Fibroblast of skin of left biceps (primary cell): ENCODE measurements around the gene ADPRS.
A peak's percentile ranks its signal among the peaks of the same experiment; 100 is the strongest.

ENCODE experiments used
- DNase-seq, 2 experiments: peaks; one replicate each; pipeline ENCODE4 v3.0.0-alpha.2; 2013; ENCODE audit warnings: low read depth in 2 of 2

Gene ADPRS

GRCh38 chr1:36087233-36088123 is 1.2 kb upstream of the ADPRS start:
- no peak for DNase-seq

DNA sequence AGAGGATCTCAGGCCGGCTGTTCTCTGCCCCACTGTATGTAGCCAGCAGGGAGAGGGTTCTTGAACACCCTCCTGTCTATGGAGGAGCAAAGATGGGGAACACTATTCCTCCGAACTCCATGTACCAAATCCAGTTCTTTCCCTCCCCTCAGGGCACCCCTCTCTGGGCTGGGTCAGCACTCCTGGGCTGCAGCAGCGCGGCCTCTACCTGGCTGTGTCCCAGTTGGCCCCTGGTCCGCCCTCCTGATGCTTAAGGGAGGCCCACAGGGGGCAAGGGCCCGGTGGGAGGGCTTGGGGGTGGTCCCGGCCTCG is 471 bp upstream of the ADPRS start:
- no peak for DNase-seq

GRCh38 chr1:36089393-36090121 is 865 bp downstream of the ADPRS start:
- DNase-seq: no peak

- no peak for DNase-seq
Measured at GRCh38 chr1:36091141-36091540, 2.4 kb downstream of the ADPRS start.

DNA sequence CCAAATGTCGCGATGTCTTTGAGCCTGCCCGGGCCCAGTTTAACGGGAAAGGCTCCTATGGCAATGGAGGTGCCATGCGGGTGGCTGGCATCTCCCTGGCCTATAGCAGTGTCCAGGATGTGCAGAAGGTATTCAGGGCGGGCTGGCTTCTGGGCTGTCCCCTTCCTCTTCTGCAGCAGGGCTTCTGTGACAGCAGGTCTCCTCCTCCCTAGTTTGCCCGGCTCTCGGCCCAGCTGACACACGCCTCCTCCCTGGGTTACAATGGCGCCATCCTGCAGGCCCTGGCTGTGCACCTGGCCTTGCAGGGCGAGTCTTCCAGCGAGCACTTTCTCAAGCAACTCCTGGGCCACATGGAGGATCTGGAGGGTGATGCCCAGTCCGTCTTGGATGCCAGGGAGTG is 3.0 kb downstream of the ADPRS start:
- no peak for DNase-seq

DNA sequence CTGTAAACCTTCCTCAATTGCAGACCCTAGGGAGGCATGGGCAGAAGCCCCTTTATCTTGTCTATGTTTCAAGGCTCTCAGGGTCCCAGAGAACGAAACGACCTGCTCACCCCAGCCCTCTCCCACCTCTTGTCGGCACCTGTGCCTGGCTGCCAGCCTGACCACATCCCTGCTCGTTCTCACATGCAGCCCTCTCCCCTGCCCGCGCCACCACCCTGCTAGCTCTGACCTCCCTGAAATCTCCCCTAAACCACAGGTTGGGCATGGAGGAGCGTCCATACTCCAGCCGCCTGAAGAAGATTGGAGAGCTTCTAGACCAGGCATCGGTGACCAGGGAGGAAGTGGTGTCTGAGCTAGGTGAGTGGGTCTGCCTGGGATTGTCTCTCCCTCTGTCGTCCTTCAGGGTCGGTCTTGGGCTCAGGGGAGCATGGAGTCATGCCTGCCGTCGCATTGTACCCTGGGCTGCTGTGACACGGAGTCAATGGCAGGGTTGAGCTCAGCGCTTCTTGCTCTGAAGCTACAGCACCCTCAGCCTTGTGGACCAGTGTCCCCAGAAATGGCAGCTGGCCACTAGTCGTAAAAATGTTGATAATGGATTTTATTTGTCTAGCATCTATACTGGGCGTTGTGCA is 3.6 kb downstream of the ADPRS start:
- DNase-seq: no peak

DNA sequence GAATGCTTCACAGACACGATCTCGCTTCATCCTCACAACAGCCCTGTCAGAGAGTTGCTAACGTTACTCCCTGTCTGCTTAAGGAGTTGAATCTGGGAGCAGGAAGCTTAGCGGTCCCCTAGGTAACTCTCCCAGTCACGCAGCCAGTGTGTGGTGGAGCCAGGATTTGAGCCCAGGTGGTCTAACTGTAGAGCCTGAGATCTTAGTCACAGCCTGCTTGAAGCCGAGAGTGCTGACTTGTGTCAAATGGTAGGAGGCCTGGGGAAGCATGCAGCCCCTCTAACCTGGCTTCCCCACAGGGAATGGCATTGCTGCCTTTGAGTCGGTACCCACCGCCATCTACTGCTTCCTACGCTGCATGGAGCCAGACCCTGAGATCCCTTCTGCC is 4.1 kb downstream of the ADPRS start:
- DNase-seq: no peak

GRCh38 chr1:36093226-36093625 is 4.5 kb downstream of the ADPRS start:
- no peak for DNase-seq

DNA sequence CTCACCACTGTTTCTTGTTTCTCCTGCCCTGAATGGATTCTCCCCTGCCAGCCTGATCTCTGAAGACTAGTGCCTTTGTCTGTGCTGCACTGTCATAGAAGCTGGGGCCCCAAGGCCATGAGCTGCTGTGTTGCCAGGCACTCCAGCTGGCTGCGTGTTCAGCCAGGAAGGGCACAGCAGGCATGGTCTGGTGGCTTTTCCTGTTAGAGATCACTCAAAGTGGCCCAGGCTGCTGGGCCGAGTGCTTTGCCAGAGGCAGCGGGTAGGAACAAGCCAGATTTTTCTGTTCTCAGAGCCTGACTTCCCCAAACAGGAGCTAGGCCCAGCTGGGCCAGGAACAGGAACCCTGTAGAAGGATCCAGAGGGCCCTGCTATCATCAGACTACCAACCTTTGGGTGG is 5.2 kb downstream of the ADPRS start:
- no peak for DNase-seq

DNA sequence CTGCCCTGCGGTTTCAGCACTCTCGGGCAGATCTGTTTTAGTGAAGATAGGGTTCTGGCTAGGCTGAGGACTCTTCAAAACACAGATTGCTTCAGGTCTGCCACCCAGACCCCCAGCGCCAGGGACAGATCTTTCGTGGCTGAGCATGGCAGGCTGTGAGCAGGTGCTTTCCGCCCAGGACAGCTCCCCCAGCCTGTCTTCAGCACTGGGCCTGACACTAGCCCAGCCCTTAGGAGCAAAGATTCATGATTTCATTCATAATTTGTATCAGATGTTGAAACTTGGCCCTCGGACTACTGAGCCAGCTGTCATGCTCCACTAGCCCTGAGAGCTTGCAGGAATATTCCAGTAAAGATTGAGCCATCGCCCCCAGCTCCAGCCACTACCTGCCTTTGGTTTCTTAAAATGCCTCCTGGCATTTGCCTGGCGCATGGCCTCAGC is 5.9 kb downstream of the ADPRS start:
- no peak for DNase-seq

- DNase-seq: no peak
Measured at GRCh38 chr1:36095760-36096405, 7.2 kb downstream of the ADPRS start.

- no peak for DNase-seq
Measured at GRCh38 chr1:36096500-36097432, 8.1 kb downstream of the ADPRS start.

- no peak for DNase-seq
Measured at GRCh38 chr1:36097693-36098585, 9.2 kb downstream of the ADPRS start.

DNA sequence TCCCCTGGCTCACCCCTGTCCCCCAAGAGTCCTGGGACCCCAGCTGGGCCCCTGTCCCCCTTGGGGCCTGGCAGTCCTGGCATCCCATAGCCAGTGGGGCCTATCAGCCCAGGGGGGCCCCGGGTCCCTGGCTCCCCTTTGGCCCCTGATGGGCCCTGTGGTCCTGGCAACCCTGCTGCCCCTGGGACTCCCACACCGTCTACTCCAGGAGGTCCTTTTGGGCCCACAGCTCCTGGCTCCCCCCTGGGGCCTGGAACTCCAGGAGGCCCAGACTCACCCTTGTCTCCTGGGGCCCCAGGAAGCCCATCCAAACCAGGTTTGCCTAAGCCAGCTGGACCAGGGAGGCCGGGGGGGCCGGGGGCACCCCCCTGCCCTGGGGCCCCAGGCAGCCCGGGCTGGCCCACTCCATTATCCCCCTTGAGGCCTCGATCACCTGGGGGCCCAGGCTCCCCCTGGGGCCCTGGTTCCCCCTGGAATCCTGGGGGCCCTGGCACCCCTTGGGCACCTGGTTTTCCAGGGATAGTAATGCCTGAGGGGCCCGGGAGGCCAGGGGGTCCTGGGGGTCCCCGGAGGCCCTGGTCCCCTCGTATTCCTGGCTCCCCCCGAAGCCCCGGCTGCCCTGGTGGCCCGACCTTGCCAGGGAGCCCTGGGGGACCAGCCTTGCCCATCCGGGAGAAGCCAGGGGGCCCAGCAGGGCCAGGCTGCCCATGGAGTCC is 10.1 kb downstream of the ADPRS start:
- DNase-seq: no peak

DNA sequence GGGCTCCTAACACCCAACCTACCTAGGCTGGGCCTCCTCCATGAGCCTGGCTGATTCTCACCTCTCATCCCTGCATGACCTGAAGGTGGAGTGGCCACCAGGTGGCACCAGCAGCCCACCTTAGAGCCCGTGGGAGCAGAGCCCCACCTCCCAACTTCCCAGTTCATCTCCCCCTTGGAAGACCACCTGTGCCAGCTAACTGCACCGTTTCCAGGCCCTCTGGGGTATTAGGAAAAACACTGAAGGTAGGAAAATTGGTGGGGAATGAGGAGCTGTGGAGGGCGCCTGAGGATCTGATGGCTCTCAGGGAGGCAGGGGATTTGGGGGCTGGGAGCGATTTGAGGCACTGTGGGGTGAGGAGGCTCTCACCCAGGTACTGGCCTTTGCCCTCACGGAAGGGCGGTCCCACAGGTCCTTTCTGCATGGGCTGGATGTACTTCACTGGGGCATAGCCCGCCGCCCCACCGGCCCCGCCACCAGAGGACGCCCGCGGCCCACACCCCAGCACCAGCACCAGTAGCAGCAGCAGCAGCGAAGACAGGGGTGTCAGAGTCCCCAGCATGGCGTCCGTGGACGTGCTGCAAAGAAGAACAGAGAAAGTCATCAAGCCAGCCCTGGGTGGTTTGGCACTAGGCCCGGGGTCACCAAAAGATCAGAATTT is 11.1 kb downstream of the ADPRS start:
- peak in 1 of 2 experiments; percentile 37 for DNase-seq

- DNase-seq: no peak
Measured at GRCh38 chr1:36100376-36100775, 11.7 kb downstream of the ADPRS start.

DNA sequence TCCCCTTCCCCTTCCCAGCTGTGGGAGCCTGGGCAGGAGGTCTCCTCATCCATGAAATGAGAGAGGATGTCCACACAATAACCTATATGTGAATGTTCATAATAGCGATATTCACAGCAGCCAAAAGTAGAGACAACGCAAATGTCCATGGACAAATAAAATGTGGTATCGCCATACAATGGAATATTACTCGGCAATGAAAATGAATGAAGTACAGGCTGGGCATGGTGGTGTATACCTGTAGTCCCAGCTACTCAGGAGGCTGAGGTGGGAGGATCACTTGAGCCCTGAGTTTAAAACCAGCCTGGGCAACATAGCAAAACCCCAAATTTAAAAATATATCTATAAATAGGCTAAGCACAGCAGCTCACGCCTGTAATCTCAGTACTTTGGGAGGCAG is 12.9 kb downstream of the ADPRS start:
- DNase-seq: no peak

GRCh38 chr1:36106269-36106668 is 17.6 kb downstream of the ADPRS start:
- DNase-seq: no peak

DNA sequence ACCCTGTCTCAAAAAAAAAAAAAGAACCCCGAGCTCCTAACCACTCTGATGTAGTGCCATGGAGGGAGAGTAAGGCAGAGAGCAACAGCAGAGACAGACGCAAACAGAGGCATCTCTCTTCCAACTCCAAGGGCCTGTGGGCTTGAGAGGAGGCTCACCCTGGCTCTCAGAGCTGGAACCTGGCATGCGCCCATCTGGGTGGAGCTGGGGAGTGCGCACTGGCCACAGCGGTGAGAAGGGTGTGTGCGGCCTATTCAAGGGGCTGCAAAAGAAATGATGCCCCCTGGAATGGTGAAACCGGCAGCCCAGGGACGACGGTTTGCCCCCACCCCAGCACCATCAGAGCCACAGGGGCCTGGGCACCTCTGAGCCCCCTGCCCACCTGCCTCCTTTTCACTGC is 18.7 kb downstream of the ADPRS start:
- DNase-seq: no peak
